Putamen (tissue), 1 donor: ENCODE data around the gene CDH18.

ENCODE experiments used
- DNase-seq: peaks from one replicate; pipeline ENCODE4 v3.0.0-alpha.2; 2016; ENCODE audit warnings: low spot score

CDH18 gene

DNA sequence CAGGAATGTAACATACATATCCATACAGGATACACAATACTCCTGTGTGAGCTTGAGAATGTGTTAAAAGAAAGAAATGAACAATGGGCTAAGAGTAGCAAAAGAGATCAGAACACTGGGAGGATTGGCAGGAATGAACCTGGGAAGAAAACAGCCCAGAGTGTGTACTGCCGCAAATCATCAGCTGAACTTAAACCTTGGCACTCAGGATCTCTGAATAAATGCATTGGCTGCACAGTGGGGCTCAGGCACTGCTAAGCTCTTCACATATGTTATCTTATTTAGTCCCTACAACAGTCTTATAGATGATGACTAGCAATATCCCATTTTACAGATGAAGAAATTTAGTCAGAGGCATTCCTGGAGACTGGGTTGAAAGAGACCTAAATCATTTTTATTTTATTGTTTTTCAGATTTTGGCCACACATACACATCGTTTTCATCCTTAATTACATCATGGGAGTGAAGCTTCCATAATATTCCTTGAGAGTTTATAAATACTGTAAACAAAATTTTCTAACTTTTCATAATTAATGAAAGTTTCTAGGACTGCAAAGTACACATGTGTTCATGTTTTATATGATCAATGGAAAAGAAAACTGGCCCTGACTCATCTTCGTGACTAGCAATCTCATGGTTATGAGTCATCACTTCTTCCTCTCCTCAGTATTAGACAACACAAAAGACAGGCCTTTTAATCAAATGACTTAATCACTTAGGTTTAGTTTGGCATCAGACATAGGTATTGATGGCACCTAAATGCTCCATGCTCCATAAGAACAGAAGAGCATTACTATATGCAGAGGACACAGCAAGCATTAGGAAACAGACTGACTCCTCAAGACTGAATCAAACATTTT lies 59.2 kb downstream of the CDH18 start:
- DNase-seq: no peak

DNA sequence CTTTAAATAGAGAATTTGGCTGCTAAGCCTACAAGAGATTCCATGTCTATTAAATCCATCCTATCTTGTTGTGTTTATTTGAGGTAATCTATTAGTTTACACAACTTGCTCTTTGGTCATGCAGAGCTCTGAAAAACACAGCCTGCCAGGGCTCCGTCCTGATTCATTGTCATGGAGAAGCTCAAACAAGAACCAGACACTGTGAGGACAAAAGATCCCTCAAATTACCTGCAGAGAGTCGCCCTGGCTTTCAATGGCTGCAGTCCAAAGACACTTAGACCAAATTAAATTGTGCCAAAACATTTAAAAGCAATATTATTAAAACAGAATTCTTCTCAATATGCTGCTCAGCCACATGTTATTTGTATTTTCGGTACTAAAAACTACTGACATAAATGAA lies 60.1 kb downstream of the CDH18 start:
- DNase-seq: no peak

DNA sequence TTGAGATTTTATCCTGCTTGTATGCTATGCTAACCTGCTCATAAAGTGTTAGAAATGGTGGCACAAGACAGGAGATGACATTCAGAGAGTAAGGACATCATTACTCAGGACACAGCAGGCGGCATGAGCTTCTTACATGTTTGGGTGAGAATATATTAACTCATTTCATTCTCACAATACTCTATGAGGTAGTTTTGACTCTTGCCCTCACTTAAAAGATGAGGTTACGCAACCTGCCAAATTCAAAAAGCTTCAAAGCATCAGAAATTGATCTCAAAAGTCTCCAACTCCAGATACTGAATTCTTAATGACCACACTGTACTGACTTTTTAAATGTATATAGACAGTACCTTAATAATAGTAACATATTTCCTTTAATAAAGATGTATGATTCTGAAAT lies 60.8 kb downstream of the CDH18 start:
- no peak for DNase-seq

DNA sequence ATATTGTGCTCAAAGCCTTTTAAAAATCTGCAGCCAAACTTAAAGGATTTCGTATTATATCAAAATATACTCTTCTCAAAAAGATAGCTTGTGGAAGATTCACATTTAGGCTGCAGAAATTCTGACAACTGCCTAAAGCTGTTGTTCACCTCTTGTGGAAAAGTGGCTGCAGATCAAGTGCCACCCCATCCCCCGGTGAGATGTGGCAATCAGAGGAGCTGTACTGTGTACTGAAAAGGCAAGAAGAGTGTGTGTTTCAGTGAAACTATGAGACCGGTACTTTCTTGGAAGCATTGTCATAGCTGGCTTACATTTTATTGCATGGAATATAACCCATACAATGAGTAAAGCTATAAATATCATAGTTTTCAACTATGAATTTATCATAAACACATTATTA lies 64.3 kb downstream of the CDH18 start:
- DNase-seq: no peak

DNA sequence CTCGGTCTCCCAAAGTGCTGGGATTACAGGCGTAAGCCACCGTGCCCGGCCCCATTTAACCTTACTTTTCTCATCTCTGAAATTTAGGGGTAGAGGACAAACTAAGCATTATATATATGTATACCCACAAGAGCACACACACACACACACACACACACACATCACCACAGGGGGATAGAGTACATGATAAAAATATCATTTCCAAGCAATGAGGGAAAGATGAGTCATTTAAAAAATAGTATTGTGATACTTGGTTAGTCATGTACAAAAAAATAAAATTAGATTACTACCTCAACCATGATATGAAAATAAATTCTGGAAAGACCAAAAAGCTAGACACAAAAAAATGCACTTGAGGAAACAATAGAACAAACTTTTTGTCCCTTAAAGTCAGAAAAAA lies 67.2 kb downstream of the CDH18 start:
- DNase-seq: no peak

DNA sequence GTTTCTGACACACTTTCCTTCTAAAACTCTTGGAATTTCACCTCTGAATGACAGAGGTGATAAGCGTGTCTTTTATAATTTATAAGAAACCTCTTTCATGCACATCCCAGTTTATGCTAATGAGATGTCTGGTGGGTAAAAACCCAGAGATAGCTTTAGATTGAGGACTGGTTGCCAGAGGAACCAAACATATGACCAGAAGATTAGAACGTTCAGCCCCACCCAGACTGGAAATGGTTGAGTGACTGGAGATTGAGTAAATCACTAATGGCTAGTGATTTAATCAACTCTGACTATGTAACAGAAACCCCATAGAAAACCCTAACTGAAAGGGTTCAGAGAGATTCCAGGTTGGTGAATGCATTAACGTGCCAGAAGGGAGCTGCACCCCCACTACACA lies 69.2 kb downstream of the CDH18 start:
- DNase-seq: no peak

DNA sequence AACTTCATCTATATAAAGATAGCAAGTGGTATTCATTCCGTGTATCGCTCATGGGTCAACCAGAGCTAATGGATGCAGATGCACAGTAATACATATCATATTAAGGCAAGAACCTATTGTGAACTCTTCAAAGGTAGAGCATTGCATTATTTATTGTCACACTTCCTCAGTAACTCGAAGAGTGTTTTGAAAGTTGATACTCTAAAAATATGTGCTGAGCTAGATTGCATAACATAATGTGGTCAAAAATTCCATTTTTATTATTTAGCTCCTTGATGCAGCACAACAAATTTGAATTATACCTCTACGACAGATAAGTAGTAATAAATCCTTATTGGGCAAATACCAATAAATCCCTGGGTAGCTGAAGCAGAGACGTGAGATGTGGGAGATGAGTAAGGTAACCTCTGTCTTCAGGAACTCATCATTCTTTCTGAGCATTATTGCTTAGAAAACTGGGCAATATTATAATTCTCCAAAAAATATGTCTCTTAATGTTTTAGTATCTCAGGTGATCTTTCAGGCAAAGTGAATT lies 70.3 kb downstream of the CDH18 start:
- DNase-seq: no peak

DNA sequence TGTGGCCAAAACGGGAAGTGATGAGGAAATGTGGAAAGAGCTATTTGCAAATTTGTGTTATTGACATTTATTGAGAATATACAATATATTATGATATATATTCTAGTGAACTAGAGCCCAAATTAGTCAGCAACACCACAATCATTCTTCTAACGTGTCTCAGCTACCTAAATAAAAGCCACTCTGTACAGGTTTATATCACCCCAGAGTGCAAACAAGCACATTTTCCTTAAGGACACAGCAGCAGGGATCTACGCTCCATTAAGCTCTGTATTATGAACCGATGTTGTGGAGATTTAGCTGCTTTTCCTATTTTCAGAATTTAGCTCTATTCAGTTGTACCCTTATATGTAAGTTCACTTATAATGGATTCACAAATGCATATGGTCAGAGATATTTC lies 77.9 kb downstream of the CDH18 start:
- no peak for DNase-seq

DNA sequence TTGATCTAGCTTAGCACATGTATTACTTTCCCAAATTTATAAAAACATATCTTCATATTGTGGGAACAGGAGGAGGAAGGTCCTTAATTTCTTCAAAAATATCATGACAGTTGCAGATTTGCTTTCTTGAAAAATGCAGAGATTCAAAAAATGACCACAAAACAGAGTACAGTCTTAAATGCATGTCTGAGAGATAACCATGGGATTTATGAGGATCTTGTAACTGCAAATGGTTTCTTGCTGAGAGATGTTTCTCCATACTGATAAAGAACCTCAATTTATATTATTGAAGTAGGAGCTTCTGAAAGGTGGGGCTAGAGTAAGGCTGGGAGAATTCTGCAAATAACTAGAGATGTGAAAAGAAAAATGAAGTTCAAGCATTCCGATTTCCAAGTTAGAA lies 83.2 kb downstream of the CDH18 start:
- DNase-seq: no peak

DNA sequence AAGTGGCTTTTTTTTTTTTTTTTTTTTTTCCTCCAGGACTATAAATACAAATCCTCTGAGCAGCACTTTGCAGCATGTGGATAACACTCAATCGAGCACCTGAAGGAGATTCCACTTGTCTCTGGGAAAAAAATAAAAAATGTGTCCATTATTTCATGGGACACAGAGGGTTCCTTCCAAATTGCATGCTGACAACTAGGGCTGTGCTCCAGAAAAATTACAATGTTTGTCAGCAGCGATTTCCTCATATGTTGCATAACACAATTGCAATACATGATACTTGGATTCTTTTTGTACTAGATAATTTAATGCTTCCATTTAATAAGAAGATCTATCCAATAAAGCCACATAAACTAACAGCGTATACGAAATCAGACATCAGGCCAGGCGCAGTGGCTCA lies 84.4 kb downstream of the CDH18 start:
- DNase-seq: no peak

DNA sequence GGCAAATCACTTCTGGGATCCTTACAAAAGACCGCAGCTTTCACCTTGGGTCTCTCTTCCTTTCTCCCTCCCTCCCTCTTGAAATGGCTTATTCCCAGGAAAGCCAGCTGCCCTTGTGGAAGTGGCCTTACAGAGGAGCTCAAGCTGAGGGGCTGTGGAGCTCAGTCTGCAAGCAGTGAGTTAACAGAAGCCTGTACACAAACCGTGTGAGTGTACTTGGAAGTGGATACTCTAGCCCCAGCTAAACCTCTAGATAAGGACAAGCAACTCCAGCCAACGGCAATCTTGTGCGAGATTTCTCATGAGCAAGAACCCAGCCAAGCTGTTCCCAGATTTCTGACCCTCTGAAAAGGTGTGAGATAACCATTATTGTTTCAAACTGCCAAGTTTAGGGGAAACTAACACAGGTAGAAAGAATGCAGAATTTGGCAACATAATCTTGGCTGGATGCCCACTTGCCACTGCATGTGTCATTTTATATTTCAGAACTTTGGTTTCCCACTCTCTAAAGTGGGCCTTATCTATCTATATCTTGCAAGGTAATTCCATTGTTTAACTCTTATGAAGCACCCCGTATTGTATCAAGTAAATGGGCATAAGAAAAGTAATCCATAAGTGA lies 85.6 kb downstream of the CDH18 start:
- DNase-seq: no peak

DNA sequence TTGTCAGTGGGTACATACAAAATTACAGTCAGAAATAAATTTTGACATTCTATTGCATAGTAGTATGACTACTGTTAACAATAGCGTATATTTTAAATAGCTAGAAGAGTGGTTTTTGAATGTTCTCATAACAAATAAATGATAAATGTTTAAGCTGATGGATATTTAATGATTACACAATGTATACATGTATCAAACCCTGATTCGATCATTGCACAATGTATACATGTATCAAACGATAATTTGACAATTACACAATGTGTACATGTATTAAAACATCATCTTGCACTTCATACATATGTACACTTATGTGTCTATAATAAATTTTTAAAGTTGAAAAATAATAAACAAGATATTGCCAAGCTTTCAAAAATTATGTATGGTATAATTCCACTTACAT lies 87.7 kb downstream of the CDH18 start:
- DNase-seq: no peak

DNA sequence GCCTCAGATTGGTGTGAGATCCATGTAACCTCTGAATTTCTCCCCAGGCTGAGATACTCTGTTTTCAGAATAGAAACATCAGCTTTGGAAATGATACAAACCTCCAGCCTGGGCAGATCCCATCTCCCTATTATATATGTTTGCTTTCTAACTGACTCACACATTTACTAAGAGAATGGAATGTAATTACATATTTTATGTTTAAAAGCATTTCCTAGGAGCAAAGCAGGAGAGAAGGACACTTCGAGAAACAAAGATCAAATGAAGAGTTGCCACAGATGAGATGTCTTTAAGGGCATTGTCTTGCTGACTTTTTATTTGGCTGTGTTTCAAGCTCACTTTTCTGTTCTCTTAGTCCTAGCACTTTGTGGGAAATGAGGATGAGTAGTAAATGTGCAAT lies 96.3 kb downstream of the CDH18 start:
- no peak for DNase-seq

DNA sequence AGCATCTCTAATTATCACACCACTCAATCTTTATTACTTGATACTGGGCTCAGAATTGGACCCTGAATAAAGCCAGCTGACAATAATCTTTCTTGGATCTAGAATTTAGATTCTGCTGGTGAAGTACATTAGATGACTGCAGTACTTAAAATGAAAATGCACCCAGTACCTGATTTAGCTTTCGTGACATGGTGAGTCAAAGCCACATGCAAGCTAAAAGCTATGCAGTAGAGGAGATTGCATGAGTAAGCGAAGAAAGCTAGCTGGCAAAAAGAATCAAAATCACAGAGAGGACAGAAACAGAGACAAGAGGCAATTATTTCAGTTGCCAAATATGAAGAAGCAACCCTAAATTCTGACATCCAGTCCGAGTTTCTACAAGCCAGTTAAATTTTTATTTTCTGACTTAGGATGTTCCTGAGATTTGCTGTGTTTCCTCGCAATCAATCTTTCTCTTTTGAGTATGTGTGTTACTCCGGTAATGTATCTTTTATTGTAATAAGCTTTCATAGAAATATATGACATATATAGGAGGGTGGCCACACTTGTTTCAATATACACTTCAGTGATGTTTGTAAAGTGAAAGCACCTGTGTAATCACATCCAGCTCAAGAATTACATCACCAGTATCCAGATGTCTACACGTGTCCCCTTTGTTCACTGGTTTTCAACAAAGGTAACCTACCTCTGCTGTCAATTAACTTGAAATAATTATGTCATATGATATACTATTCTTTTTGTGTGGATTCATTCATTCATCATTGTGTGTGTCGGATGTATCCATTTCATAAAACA lies 101.7 kb downstream of the CDH18 start:
- DNase-seq: peak; percentile 60

DNA sequence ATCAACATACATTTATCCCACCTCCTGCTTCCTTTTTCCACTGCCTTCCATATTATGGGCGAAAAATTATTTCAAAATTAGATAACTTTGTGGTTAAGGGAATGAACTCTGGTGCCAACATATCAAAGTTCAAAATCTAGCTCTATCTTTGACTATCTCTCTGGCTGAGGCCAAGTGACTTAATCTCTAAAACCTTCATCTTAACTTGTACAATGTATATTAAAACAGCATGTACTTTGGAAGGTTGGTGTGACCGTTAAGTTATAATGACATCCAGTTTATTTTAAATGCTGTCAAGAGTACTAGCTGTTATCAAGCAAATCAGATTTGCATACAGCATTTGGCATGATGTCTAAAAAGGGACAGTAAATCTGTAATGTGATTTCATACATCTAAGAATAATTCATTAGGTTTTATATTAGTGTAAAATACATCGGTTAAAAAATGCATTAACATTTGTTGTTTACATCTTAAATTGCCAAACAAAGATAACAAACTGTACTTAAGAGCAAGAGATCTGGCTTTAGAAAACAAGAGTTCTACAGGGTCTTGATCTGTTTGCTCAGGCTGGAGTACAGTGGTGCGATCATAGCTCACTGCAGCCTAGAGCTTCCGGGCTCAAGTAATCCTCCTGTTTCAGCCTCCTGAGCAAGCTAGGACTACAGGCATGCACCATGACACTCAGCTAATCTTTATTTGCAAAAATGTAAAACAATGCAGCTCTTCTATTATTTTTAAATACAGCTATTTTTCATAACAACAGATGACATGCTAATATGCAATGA lies 102.8 kb downstream of the CDH18 start:
- DNase-seq: no peak

DNA sequence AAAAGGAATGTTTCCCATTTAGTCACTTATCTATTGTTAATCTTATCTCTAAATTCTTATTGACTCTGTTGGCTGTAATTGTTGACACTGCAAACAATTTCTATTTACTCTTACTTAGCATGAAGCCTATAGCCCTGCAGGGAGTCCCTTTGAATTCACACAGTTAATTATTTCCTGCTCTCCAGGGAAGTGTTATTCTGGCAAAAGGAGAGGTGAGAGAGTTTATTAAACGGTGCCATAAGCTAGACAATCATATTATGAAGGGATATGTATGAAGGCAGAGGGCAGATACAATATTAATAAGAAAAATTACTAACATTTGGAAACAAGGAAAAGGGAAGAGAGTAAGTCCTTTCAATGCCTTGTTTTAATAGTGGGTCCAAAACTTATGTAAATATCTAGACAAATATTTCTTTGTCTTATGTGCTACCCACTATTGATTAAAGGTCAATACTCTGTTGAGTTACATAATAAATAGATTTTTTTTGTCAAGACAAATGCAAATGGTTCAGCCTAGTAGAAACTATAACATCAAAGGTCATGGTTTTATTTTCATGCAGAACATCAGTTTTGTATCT lies 107.1 kb downstream of the CDH18 start:
- DNase-seq: no peak

DNA sequence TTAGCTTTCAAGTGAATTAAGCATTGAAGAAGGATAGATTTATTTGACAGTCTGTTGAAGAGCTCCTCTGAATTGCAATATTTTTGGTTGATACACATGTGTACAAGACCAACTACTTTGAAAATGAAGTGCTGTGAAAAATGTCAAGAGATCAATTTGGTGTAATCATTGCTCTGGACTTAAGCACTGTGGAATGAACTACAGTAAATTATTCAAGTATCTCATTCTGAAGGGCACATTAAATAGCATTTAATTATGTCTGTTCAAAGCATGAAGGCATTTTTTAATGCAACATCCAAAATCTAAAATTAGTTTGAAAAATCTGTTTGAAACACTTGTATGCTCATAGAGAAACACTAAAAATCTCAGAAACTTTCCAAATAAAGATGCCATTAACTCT lies 107.5 kb downstream of the CDH18 start:
- DNase-seq: no peak

DNA sequence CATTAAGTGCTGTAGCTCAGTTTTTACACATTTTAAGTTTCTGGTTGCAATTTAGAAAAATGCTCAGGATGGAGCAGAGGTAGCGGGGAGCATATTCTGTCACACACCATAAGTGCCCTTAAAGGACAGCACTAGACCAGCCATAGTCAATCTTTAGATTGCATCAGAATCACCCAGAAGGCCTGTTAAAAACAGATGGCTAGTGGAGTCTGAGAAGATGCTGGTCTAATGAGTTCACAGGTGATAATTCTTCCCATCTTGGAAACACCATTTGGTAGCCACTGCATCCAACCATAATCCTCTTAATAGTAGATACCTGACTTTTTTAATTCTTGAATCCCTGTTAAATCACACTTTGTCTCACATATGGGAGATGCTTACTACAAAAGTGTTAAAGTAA lies 113.2 kb downstream of the CDH18 start:
- DNase-seq: no peak

DNA sequence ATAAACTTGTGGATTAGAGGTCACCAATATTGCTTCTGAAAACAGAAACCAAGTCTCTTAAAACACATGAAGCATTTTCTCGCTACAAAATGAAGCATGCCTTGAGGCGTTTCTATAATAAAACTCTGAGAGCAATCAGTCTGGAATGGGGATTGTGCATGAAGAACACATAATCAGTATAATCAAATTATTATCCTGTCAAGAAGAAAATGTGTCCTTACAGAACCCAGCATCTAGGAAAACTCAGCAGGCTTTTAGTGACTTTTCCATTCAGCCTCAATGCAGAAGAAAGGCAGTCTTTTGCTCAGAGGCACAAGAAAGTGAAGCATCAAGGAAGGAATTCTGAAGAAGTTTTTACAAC lies 121.9 kb downstream of the CDH18 start:
- peak; percentile 54 for DNase-seq

DNA sequence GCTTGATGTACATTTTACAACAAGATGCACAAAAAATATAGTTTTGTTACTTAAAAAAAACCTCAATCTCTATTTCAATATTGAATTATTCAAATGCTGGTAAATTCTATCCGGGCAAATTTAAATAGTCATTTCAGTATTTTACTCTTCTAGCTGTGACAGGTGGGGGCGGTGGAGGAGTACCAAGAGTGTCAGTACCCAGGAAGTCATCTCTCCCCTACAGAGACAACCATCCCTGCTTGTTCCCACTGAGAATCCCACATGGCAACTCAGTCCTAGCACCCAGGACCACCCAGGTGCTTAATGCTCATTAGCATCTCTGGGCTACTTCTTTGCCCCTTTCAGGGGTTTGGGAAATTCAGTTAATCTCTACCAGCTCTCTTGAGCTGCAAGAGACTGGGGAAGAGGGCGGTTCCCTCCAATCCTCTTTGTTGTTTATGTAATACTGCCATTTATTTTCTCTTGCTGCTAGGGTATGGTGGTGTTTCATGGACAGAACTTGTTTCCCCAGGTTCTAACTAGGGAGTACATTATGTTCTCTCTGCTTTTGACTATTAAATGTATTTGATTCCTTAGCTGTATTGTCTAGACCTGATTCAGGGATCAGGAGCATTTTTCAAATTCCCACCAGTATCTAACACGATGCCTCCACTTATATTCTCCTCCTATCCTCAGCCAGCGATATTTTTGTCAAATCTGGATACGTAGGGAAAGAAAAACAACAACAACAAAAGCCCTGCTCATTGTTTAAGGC lies 122.5 kb downstream of the CDH18 start:
- peak; percentile 49 for DNase-seq

DNA sequence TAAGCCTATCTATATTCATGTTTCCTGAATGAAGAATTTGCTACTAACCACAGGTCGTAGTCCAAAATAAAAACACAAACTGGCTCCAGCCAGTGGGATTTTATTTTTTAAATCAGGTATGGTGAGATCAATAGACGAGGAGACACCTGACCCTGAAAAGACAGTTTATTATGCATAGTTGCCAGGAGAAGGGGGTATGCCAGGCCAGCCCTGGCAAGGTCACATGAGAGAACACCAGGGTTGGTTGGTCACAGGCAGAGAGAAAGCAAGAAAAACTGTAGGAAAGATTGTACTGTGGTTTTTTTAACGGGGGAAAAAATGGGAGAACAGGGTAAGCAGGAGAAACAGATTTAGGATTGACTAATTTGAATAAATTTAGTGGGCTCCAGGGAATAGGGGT lies 125.3 kb downstream of the CDH18 start:
- DNase-seq: no peak
